NCI-H1694 treated with DMSO at 0.1 percent for 48 hours (cell line): ENCODE measurements around the gene PRDX4.
A peak's percentile ranks its signal among the peaks of the same experiment; 100 is the strongest.
"Not testable (repeated sequence)": the region's sequence is repeated elsewhere in the genome, so short reads cannot be mapped to it uniquely, and the experiment has no call there.

Source experiments
- DNase-seq: peaks from one replicate; lab custom pipeline; 2025; lab: John Stamatoyannopoulos, UW

PRDX4 gene

DNA sequence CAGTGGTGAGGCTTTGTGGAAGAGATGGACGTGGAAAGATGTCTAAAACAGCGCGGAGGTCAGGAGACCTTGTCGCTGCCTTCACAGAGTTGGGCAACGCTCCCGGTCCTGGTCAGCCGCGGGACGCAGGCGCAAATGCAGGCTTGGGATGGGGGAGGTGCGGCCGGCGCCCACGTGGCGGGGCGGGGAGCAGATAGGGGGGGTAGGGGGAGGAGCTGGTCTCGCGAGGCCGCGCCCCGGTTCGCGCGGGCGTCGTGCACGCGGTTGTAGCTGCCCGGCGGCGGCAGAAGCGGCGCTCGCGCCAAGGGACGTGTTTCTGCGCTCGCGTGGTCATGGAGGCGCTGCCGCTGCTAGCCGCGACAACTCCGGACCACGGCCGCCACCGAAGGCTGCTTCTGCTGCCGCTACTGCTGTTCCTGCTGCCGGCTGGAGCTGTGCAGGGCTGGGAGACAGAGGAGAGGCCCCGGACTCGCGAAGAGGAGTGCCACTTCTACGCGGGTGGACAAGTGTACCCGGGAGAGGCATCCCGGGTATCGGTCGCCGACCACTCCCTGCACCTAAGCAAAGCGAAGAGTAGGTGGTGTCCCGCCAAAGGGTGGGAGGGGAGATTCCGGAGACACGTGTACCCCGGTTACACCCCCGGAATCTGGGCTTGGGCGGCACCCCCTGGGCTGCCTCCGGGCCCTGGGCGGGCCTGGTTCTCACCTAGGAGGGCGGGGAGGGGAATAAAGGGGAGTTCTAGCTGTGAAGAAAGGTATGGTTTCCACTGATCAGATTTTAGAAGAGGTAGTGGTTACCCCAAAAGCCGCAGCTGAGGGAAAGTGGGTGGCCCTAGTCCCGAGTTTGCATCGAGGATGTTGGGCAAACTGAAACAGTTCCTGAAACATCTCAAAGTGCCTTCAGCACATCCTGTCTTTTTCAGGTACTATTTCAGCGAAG is at the start of gene PRDX4:
Gene PRDX4, plus strand, starts transcription at position 255 of the 939 bp plus-strand sequence. Its CDS starts 78 bp downstream, at position 333.
- DNase-seq = peak; percentile 29

DNA sequence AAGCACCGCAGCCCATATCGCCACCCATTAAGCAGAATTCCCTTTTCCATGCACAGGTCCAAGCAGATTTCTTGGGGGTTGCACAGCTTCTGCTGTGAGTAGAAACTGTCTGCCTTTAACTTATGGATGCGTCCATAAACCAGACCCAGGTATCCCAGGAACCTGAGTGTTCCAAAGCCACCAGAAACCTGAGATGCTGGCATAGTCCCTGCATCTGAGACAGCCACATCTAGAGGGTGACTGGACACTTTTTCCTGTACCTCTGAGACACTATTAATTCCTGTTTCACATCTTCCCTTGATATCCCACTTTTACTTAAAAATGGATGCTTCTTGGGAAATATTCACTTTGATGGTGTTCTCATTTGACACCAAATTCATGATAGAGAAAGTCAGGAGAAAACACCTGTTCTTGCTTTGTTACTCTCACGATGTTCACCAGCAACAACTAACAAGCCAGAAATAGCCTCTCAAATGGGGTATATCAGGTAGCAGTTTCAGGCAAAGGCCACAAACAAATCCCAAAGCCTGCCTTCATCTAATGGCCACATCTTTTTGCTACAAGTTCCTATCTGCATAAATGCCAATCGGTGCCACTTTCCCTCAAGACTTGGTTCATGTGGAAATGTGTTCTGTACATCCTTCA is 45.5 kb upstream of the PRDX4 start:
- no peak for DNase-seq

DNA sequence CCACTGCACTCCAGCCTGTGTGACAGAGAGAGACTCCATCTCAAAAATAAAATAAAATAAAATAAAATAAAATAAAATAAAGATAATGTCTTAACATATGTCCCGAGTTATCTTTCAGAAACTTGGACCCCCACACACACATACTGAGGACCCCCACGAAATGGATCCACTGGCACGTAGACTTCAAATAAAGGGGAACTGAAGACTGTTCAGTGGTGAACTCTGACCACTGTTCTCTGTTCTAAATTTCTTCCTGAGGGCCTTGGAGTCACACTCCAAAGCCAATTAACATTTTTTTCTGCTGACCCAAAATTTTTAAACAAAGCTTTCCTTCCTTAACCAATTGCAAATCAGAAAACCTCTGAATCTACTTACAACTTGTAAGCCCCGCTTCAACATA is 43.5 kb upstream of the PRDX4 start:
- DNase-seq = no peak

DNA sequence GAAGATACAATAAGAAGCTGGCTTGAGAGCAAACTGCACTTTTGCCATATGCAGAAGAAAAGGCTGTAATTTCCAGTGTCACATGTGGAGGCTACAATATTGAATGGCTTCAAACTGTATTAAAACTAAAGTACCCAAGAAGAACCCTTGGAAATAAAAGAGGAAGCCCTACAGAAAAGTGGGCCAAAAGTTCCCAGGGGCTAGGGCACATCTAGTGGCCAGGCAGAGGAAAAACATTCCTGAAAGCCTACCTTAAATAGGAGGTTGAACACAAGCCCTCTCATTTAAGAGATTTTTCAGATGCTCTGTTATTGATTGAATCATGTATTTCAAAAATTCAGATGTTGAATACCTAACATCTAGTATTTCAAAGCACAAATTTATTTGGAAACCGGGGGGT is 40.6 kb upstream of the PRDX4 start:
- DNase-seq = no peak

DNA sequence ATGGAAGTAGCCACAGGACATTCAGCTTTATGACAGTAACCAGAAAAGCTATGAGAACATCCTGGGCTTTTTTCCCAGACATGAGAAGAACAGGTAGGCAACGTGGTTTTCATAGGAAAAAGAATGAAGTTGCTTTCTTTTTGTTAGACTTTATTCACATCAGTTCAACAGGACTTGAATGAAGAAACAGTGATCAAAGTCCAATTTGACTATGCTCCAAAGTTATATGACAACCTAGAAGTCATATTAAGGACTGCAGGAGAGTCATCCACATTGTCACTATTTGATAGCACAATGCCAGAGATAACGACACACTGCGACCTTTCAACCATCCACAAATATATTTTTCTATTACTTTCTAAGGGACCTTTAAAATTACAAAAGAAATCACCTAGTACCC is 39.2 kb upstream of the PRDX4 start:
- DNase-seq = no peak

DNA sequence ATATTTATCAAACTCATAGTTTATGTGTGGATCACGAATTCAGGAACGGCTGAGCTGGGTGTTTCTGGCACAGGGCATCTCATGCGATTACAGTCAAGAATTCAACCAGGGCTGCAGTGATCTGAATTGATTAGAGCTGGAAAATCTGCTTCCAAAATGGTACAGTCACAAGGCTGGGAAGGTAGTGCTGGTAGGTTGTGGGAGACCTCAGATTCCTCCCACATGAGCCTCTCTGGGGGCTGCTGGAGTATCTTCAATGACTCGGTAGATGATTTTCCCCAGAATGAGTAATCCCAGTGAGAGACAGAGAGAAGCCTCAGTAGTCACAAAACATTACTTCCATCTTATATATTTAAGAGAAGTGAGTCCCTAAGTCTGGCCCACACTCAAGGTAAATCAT is 36.2 kb upstream of the PRDX4 start:
- no peak for DNase-seq

DNA sequence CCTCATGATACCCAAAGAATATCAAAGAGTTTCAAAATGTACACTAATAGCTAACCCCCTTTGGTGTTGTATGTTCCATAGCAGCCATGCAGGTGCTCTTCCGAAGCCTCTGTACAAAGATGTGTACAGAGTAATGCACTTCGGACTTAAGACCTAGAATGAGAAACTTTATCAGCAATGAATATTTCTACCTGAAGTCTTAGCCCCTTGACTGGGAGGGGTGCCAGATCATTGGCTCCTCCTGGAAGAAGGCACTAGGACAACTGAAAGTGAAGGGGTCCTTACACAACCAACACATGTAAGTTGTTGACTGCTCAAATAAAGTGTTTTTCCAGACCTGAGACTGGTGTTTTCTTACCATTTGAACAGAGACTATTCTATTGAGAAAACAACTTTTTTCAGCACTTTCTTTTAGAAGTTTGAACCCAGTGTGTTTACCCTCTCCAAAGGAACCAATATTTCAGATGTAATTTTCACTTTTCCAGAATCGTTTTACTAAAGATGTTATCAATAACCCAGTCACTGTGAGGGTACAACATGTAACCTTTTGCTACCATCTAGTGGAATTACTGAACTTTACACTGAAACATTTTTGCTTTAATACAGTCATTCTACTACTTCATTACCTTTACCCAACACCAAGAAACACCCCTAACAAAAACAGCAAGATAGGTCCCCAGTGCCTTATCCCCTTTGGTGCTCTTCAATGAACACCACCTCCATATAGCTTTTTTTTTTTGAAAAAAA is 33.3 kb upstream of the PRDX4 start:
- no peak for DNase-seq

DNA sequence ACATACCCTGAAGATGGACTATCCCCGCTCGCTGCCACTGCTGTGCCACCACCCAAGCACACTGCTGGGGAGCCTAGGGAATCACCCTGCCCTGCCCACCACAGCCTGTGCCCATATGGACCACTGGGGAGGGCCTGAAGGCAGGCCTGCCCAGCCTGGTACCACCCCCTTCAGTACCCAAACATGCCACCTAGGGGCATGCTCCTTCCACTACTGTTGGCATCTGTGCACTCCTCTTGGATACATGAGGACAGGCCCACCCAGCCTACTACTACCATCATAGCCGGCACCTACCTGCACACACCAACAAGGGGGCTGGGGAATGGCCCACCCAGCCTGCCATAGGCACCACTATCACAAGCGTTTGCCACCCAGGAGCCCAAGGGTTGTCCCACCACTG is 30.1 kb upstream of the PRDX4 start:
- DNase-seq = no peak

DNA sequence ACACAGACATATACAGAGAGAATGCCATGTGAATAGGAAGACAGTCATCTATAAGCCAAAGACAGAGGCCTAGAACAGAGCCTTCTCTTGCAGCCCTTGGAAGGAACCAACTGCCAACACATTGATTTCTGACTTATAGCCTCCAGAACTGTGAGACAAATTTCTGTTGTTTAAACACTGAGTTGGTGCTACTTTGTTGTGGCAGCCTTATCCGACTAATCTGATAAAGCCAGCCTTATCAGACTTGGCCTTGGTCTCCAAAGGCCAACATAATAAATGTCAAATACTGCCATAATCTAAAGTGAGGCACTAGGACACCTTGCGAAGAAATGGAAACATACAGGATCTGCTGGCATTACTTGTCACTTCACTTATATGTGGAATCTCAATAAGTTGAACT is 24.3 kb upstream of the PRDX4 start:
- DNase-seq = no peak

DNA sequence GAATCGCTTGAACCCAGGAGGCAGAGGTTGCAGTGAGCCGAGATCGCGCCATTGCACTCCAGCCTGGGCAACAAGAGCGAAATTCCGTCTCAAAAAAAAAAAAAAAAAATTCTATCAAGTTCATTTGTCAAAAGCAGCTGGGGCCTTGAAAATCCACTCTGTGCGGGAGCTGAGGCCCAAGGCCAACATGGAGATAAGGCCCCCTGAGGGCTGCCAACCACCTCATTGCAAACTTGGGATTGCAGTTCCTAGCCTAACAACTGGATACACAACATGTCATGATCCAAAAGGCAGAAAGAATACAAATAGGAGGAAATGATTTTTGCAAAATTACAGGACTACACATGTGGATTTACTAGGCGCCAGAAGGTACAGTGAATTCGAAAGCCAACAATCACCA is 22.5 kb upstream of the PRDX4 start:
- no peak for DNase-seq

DNA sequence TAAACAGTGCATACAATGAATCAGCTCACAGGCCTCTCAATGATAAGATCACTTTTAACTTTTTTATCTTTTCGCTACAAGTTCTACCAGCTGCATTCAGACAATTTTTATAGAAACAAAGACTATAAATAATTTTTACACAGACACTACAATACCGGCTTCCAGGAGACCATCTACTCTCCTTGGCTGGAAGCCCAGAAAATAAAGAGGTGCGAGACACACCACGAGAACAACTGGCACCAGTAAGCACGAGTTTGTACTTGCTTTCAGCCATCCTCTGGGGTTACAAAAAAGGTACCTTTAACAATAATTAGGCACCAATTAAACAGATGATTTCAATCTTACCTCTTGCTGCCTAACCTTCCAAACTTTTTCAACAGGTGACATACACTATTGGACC is 11.2 kb upstream of the PRDX4 start:
- no peak for DNase-seq

DNA sequence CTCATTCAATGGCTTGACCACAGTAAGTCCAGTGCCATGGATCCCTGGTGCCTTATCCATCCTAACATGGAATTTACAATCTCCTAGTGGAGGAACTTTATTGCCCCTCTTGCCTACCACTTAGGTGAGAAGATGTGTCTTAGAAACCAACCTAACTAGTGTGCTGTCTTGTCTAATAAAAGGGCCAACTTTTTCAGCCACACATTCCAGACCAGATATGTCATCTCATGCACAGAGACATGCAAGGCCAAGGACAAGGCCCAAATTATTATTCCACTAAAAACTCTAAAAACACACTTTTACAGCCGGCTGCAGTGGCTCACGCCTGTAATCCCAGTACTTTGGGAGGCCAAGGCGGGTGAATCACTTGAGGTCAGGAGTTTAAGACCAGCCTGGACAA is 10.6 kb upstream of the PRDX4 start:
- DNase-seq = no peak

DNA sequence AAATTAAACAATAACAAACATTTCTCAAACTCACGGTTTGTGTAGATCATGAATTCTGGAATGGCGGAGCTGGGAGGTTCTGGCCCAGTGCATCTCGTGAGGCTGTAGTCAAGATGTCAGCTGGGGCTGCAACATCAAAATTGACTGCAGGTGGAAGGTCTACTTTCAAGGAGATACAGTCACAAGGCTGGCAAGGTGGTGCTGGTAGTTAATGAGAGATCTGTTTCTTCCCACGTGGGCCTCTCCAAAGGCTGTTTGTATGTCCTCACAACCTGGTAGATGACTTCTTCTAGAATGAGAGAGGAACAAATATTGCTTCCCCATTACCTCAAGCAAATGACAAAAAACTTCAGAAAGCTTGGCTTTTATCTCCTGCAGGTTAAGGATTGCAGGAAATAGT is 8.0 kb upstream of the PRDX4 start:
- no peak for DNase-seq

DNA sequence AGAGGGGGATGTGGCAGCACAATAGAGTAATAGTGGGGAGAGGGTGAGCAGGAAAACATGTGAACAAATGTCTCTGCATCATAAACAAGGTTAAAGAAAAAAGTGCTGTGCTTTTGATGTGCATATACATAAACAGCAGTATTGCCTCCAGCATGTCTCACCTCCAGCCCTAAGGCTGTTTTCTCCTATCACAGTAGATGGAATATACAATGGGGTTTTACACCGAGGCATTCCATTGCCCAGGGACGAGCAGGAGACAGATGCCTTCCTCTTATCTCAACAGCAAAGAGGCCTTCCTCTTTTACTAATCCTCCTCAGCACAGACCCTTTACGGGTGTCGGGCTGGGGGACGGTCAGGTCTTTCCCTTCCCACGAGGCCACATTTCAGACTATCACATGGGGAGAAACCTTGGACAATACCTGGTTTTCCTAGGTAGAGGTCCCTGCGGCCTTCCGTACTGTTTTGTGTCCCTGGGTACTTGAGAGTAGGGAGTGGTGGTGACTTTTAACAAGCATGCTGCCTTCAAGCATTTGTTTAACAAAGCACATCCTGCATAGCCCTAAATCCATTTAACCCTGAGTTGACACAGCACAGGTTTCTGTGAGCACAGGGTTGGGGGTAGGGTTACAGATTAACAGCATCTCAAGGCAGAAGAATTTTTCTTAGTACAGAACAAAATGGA is 7.1 kb upstream of the PRDX4 start:
- DNase-seq = not testable (repeated sequence)

DNA sequence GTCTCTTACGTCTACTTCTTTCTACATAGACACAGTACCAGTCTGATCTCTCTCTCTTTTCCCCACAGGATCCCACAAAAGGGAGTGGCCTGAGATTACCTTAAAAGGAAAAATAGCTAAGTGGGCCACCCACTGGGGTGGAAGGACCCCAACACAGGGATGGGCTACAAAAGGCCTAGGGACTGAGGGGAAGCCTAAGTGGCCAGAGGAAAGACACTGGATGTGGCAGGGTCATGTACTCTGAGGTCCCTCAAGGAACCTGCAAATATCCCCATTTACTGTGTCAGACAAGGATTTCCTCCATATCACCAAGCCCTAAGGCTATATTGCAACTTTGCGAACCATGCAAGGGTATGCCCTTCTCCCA is 6.5 kb upstream of the PRDX4 start:
- DNase-seq = no peak

DNA sequence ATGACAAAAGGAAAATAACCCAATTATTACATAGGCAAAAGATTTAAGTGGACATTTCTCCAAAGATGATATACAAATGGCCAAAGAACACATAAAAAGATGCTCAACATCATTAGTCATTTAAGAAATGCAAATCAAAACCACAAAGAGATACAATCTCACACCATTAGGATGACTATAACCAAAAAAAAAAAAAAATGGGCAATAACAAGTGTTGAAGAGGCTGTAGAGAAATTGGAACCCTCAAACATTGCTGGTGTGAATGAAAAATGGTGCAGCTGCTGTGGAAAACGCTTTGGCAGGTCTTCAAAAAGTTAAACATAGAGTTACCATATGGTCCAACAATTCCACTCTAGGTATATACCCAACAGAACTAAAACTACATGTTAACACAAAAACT is 5.6 kb upstream of the PRDX4 start:
- DNase-seq = no peak

DNA sequence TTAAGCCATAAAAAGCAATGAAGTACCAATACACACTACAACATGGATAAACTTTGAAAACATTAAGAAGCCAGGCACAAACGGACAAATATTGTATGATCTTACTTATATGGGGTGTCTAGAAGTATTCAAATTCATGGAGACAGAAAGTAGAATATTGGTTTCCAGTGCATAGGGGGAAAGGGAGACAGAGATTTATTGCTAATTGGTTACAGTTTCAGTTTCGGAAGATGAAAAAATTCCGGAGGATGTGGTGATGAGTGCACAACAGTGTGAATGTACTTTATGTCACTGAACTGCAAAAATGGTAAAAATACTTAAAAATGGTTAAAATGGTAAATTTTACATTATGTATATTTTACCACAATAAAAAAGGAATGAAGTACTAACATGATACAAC is 5.1 kb upstream of the PRDX4 start:
- no peak for DNase-seq

DNA sequence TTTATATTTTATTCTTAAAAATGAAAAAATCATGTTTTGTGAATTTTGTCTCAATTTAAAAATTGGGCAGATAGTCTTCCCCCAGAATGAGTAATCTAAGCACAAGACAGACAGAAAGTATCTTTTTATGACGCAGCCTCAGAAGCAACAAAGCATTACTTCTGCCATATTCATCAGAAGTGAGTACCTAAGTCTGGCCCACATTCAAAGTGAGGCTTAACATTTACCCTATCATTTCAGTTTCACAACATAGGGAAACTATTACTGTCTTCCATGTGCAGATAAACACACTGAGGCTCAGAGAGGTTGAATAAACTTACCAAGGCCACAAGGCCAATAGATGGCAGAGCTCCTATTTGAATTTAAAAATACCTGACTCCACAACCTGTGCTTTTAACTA is 4.4 kb upstream of the PRDX4 start:
- no peak for DNase-seq

DNA sequence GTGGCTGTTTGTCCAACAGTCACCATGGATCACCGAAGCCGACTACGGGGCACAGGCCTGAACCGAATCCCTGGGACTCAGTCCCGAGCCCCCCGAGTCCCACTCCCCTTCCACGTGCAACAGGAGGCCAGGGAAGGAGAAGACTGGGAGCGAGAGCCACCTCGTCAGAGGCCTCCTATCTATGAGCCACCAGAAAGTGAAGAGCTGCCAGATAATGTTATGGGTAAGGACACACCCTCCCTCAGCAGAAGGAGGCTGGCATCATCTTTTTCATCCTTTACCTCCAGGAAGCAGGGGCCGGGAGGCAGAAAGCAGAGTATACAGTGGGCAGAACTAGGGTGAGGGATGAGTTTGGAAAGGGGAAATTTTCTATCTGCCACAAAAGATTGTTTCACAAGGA is 2.8 kb upstream of the PRDX4 start:
- DNase-seq = no peak

DNA sequence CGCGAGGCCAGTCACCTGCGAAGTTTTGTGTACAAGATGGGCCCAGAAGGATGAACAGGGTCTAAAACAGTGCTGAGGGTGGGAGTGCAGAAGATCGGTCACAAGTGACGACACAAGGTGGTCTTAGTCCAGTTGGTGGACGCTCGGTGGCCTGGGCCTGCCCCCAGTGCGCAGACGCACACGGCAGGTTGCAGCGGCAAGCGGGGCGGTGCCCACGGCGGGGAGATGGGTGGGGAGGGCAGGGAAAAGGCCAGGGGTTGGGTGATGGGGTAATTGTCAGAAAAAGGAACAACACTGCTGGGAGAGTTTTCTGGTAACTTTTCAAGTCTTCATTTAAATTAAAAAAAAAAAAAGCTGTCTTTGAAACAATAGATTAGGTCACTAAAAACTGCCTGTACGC is 1.0 kb upstream of the PRDX4 start:
- no peak for DNase-seq

DNA sequence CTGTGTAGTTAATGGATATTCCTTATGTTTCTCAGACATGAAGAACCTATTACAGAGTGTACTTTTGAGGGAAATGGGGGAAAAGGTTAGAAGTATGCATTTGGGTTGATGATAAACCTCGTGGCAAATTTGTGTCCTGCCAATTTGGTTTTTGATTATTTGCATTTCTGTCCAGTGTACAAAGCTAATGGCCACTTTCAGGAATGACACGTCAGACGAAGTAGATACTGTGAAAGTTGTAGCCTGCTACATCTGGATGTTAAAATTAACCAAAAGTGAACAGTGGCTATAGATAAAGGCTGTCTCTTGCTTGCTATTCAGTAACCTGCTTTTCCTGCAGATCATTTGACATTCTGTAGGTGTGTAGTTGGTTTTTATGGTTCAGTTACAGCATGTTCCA is 1.0 kb downstream of the PRDX4 start:
- no peak for DNase-seq

DNA sequence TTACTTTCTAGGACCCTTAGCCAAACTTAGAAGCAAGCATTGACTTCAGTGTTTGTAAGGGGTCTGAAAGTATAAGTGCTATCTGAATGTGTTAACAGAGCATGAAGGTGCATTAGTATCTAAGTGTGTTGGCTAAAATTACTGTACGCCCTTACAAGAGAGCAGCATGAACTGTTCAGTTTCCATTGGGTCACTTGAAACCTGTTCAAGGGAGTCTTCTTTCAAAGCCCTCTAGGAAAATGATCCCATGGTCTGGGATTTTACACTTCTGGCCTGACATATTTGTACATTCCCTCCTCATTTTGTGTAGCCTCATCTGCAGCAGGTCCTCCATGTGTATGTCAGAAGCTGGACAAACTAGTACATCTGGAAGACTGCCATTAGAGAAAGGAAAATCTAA is 3.2 kb downstream of the PRDX4 start:
- no peak for DNase-seq
